NCI-H1436 (cell line): ENCODE measurements around the gene RPS23.
A peak's percentile ranks its signal among the peaks of the same experiment; 100 is the strongest.

Experiments
- DNase-seq: peaks from one replicate; lab custom pipeline; 2025; lab: John Stamatoyannopoulos, UW

Gene RPS23

GRCh38 chr5:82277987-82278710, at the start of gene RPS23:
RPS23 (minus strand) TSS chr5:82278354; CDS start chr5:82278323, 31 bp downstream.
- peak; percentile 90 for DNase-seq

GRCh38 chr5:82327941-82328340, 49.8 kb upstream of the RPS23 start:
- no peak for DNase-seq

GRCh38 chr5:82325996-82326395, 47.8 kb upstream of the RPS23 start:
- no peak for DNase-seq

GRCh38 chr5:82325155-82325554, 47.0 kb upstream of the RPS23 start:
- no peak for DNase-seq

- DNase-seq, result no peak
Observed at GRCh38 chr5:82320966-82321365, 42.8 kb upstream of the RPS23 start.

- DNase-seq, result no peak
Observed at GRCh38 chr5:82319651-82320376, 41.7 kb upstream of the RPS23 start.

- DNase-seq, result no peak
Observed at GRCh38 chr5:82319192-82319591, 41.0 kb upstream of the RPS23 start.

- DNase-seq, result no peak
Observed at GRCh38 chr5:82314964-82315758, 37.0 kb upstream of the RPS23 start.

- no peak for DNase-seq
Observed at GRCh38 chr5:82313016-82313415, 34.9 kb upstream of the RPS23 start.

- DNase-seq, result peak; percentile 27
Observed at GRCh38 chr5:82312373-82312856, 34.3 kb upstream of the RPS23 start.

GRCh38 chr5:82309091-82309531, 31.0 kb upstream of the RPS23 start:
- no peak for DNase-seq

GRCh38 chr5:82308416-82308815, 30.3 kb upstream of the RPS23 start:
- DNase-seq, result no peak

- DNase-seq, result no peak
Observed at GRCh38 chr5:82307451-82307850, 29.3 kb upstream of the RPS23 start.

GRCh38 chr5:82306151-82306550, 28.0 kb upstream of the RPS23 start:
- DNase-seq, result no peak

GRCh38 chr5:82301190-82301589, 23.0 kb upstream of the RPS23 start:
- DNase-seq, result no peak

- no peak for DNase-seq
Observed at GRCh38 chr5:82298668-82299067, 20.5 kb upstream of the RPS23 start.

GRCh38 chr5:82297711-82298110, 19.6 kb upstream of the RPS23 start:
- DNase-seq, result no peak

- no peak for DNase-seq
Observed at GRCh38 chr5:82296929-82297328, 18.8 kb upstream of the RPS23 start.

GRCh38 chr5:82295959-82296531, 17.9 kb upstream of the RPS23 start:
- DNase-seq, result no peak

- no peak for DNase-seq
Observed at GRCh38 chr5:82295144-82295543, 17.0 kb upstream of the RPS23 start.

- DNase-seq, result no peak
Observed at GRCh38 chr5:82291420-82291819, 13.3 kb upstream of the RPS23 start.

GRCh38 chr5:82290908-82291307, 12.8 kb upstream of the RPS23 start:
- no peak for DNase-seq
